Mucosa of stomach (tissue), 1 donor: ENCODE results near the gene USP53.
"Not testable (repeated sequence)": the region's sequence is repeated elsewhere in the genome, so short reads cannot be mapped to it uniquely, and the experiment has no call there.

Experiments
- H3K27me3 ChIP-seq: one replicate; pipeline ENCODE4 v1.7.0; 2013; ENCODE audit warnings: mild to moderate bottlenecking, low read length; ENCODE audit not compliant: control insufficient read depth, insufficient read depth
- H3K36me3 ChIP-seq: one replicate; pipeline ENCODE4 v1.7.0; 2013; ENCODE audit warnings: low read length; ENCODE audit not compliant: control insufficient read depth, insufficient read depth
- H3K4me1 ChIP-seq: one replicate; pipeline ENCODE4 v1.7.0; 2013; ENCODE audit warnings: mild to moderate bottlenecking, low read length; ENCODE audit not compliant: control insufficient read depth, insufficient read depth
- H3K4me3 ChIP-seq: one replicate; pipeline ENCODE4 v1.7.0; 2013; ENCODE audit warnings: low read length
- H3K9ac ChIP-seq: one replicate; pipeline ENCODE4 v1.7.0; 2013; ENCODE audit warnings: mild to moderate bottlenecking, low read length, moderate library complexity
- H3K9me3 ChIP-seq: one replicate; pipeline ENCODE4 v1.7.0; 2013; ENCODE audit warnings: mild to moderate bottlenecking, low read length, moderate library complexity; ENCODE audit not compliant: control insufficient read depth
- donor health status: Pancreatic carcinoma.

The USP53 gene

DNA sequence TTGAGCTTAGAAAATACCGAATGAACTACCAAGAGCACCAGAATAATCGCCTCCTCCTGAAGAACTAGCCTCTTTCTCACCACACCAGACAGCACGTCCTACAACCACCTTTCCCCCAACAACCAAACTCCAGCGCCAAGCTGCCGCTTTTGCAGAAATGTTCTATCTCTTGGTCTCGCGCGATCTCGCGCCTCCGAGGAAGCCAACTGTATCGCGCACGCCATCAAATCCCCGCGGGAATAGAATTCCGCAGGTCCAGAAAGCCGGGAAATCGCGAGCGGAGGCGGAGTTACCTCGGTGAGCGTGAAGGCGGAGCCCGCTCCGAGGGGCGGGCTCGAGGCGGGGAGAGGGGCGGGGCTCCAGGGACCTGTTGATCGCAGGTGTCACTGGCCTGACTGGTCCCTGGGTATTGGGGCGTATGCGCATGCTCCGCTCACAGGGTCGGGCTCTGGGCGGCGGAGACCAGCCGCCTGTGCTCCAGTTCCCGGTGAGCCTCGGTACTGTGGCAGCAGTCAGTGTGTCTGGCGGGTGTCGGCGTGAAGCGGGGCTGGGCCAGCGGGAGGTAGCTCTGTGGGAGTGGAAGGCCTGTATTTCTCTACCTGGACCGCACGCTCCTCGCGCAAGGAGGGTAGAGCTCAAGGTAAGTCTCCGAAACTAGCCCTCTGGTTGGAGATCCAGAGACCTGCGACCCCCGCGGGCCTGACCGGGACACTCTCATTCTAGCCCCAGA lies at the start of gene USP53:
Gene USP53 (plus strand): TSS at position 480 of the 730 bp plus-strand sequence. CDS start 27,047 bp downstream, outside the sequence.
- Histone ChIP-seq H3K4me1 (peaks cover 5% of the 10 kb centered on the region), H3K4me3 (peak within 1 kb of the TSS; percentile 71), H3K9me3 (no peaks in the 10 kb centered on the region), H3K36me3 (no peaks in the 10 kb centered on the region), H3K27me3 (no peaks in the 10 kb centered on the region), H3K9ac (peak within 1 kb of the TSS; percentile 96)

- Histone ChIP-seq H3K36me3 (no peaks in the 10 kb centered on the region), H3K9ac (no peak overlapping the region), H3K27me3 (no peaks in the 10 kb centered on the region), H3K4me3 (no peak overlapping the region), H3K4me1 (peaks cover 14% of the 10 kb centered on the region), H3K9me3 (no peaks in the 10 kb centered on the region)
These were observed 46.7 kb upstream of the USP53 start for GRCh38 chr4:119165767-119166166.

DNA sequence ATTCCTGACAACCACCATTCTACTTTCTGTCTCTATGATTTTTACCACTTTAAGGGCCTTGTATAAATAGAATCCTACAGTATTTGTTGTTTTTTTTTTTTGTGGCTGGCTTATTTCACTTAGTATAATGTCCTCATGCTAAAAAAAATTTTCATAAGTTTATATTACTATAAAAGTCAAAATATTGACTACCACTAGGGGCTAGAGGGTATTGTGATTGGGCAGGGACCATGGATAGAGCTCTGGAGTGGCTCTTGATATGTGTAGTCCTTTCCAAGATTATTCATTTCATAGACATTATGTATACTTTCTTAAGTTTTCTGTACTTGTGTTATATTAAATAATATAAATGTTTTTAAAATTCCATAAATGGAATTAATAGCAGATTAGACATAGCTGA lies 42.3 kb upstream of the USP53 start:
- H3K4me1 ChIP-seq, result peaks cover 8% of the 10 kb centered on the region
- H3K36me3 ChIP-seq, result no peaks in the 10 kb centered on the region
- no peaks in the 10 kb centered on the region for H3K9me3 ChIP-seq
- H3K4me3 ChIP-seq, result no peak overlapping the region
- H3K9ac ChIP-seq, result no peak overlapping the region
- H3K27me3 ChIP-seq, result no peaks in the 10 kb centered on the region

DNA sequence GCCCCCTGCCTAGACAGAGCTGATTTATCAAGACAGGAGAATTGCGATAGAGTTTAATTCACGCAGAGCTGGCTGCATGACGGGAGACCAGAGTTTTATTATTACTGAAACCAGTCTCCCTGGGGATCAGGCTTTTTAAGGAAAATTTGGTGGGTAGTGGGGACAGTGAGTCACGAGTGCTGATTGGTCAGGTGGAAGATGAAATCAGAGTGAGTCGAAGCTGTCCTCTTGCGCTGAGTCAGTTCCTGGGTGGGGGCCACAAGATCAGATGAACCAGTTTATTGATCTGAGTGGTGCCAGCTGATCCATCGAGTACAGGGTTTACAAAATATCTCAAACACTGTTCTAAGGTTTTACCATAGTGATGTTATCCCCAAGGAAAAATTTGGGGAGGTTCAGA lies 40.3 kb upstream of the USP53 start:
- Histone ChIP-seq H3K9me3 (no peaks in the 10 kb centered on the region), H3K4me3 (no peak overlapping the region), H3K27me3 (no peaks in the 10 kb centered on the region), H3K9ac (no peak overlapping the region), H3K36me3 (no peaks in the 10 kb centered on the region), H3K4me1 (no peaks in the 10 kb centered on the region)

- H3K4me1 ChIP-seq, H3K9me3 ChIP-seq, H3K36me3 ChIP-seq, H3K4me3 ChIP-seq, H3K27me3 ChIP-seq, H3K9ac ChIP-seq: not testable (repeated sequence)
These were observed 38.7 kb upstream of the USP53 start for GRCh38 chr4:119173729-119174361.

- no peaks in the 10 kb centered on the region for H3K9me3 ChIP-seq
- H3K27me3 ChIP-seq, result no peaks in the 10 kb centered on the region
- no peak overlapping the region for H3K9ac ChIP-seq
- H3K4me3 ChIP-seq, result no peak overlapping the region
- H3K36me3 ChIP-seq, result no peaks in the 10 kb centered on the region
- H3K4me1 ChIP-seq, result no peaks in the 10 kb centered on the region
These were observed 33.5 kb upstream of the USP53 start for GRCh38 chr4:119179011-119179410.

DNA sequence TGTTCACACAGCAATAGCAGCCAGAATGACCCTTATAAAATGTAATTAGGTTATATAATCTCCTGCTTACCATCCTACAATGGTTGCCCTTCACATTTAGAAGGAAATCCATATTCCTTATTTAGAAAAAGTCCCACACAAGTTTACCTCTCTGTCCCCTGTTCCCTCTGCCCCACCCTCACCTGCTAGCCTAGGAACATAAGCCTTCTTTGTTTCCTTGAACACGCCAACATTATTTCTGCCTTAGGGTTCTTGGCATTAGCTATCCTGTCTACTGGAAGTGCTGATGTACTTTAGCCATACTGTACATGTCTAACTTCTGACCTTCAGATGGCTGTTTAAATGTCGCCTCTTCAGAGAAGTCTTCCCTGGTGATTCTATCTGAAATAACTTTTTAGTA lies 28.4 kb upstream of the USP53 start:
- no peak overlapping the region for H3K9ac ChIP-seq
- H3K4me1 ChIP-seq, result no peaks in the 10 kb centered on the region
- H3K27me3 ChIP-seq, result no peaks in the 10 kb centered on the region
- no peak overlapping the region for H3K4me3 ChIP-seq
- H3K36me3 ChIP-seq, result no peaks in the 10 kb centered on the region
- H3K9me3 ChIP-seq, result no peaks in the 10 kb centered on the region

GRCh38 chr4:119189638-119190037 lies 22.9 kb upstream of the USP53 start:
- H3K4me1 ChIP-seq, result no peaks in the 10 kb centered on the region
- no peaks in the 10 kb centered on the region for H3K9me3 ChIP-seq
- H3K4me3 ChIP-seq, result no peak overlapping the region
- no peaks in the 10 kb centered on the region for H3K36me3 ChIP-seq
- no peaks in the 10 kb centered on the region for H3K27me3 ChIP-seq
- no peak overlapping the region for H3K9ac ChIP-seq

GRCh38 chr4:119190354-119190753 lies 22.2 kb upstream of the USP53 start:
- H3K27me3 ChIP-seq, result no peaks in the 10 kb centered on the region
- no peaks in the 10 kb centered on the region for H3K9me3 ChIP-seq
- H3K9ac ChIP-seq, result no peak overlapping the region
- no peaks in the 10 kb centered on the region for H3K4me1 ChIP-seq
- no peaks in the 10 kb centered on the region for H3K36me3 ChIP-seq
- H3K4me3 ChIP-seq, result no peak overlapping the region

GRCh38 chr4:119191505-119191904 lies 21.0 kb upstream of the USP53 start:
- H3K36me3 ChIP-seq, result no peaks in the 10 kb centered on the region
- H3K4me1 ChIP-seq, result no peaks in the 10 kb centered on the region
- no peaks in the 10 kb centered on the region for H3K9me3 ChIP-seq
- H3K4me3 ChIP-seq, result no peak overlapping the region
- H3K9ac ChIP-seq, result no peak overlapping the region
- H3K27me3 ChIP-seq, result no peaks in the 10 kb centered on the region

DNA sequence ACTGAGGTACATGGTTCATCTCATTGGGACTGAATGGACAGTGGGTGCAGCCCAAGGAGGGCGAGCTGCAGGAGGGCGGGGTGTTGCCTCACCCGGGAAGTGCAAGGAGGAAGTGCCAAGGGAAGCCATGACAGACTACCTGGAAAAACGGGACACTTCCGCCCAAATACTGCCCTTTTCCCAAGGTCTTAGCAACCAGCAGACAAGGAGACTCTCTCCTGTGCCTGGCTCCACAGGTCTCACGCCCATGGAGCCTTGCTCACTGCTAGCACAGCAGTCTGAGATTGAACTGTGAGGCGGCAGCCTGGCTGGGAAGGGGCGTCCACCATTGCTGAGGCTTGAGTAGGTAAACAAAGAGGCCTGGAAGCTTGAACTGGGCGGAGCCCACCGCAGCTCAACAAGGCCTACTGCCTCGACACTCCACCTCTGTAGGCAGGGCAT lies 14.7 kb upstream of the USP53 start:
- Histone ChIP-seq H3K4me3 (no peak overlapping the region), H3K36me3 (no peaks in the 10 kb centered on the region), H3K9ac (no peak overlapping the region), H3K9me3 (no peaks in the 10 kb centered on the region), H3K4me1 (peaks cover 3% of the 10 kb centered on the region), H3K27me3 (no peaks in the 10 kb centered on the region)

GRCh38 chr4:119204916-119205315 lies 7.6 kb upstream of the USP53 start:
- Histone ChIP-seq H3K27me3 (no peaks in the 10 kb centered on the region), H3K4me3 (no peak overlapping the region), H3K4me1 (no peaks in the 10 kb centered on the region), H3K36me3 (no peaks in the 10 kb centered on the region), H3K9me3 (no peaks in the 10 kb centered on the region), H3K9ac (no peak overlapping the region)
